Liver (tissue), 9 donors: ENCODE results near the gene ALDH1A2. TPM values are rescaled to one million over a fixed set of nuclear protein-coding genes. Genes with fewer than 3 reads are reported as not detected.

Experiments used
- DNase-seq: peaks from one replicate; pipeline ENCODE4 v3.0.0-alpha.2; 2017; ENCODE audit warnings: low spot score
- H3K27ac ChIP-seq, 2 donors: one replicate each; pipeline ENCODE4 v1.7.0; 2013; ENCODE audit warnings: inconsistent platforms in 2 of 2, low read length in 2 of 2, control low read depth in 1 of 2, low read depth in 1 of 2, mild to moderate bottlenecking in 1 of 2
- H3K27me3 ChIP-seq, 4 donors: one replicate each; pipeline versions ENCODE4 v1.6.1 to v1.7.0; 2013; ENCODE audit warnings: low read length in 3 of 4, inconsistent platforms in 1 of 4, mild to moderate bottlenecking in 1 of 4, moderate library complexity in 1 of 4; ENCODE audit not compliant: control insufficient read depth in 4 of 4, insufficient read depth in 4 of 4
- H3K36me3 ChIP-seq, 4 donors: one replicate each; pipeline versions ENCODE4 v1.6.1 to v1.7.0; 2013; ENCODE audit warnings: low read length in 3 of 4, mild to moderate bottlenecking in 3 of 4, low read depth in 1 of 4, moderate library complexity in 1 of 4; ENCODE audit not compliant: control insufficient read depth in 4 of 4, insufficient read depth in 3 of 4
- H3K4me1 ChIP-seq, 4 donors: one replicate each; pipeline versions ENCODE4 v1.6.1 to v1.7.0; 2013; ENCODE audit warnings: low read length in 3 of 4, mild to moderate bottlenecking in 3 of 4, moderate library complexity in 1 of 4; ENCODE audit not compliant: control insufficient read depth in 4 of 4, insufficient read depth in 4 of 4
- H3K4me3 ChIP-seq, 3 donors: one replicate each; pipeline versions ENCODE4 v1.6.1 to v1.7.0; 2013; ENCODE audit warnings: low read length in 3 of 3, control low read depth in 1 of 3, low read depth in 1 of 3, mild to moderate bottlenecking in 1 of 3
- H3K9ac ChIP-seq, 2 donors: one replicate each; pipeline ENCODE4 v1.7.0; 2013; ENCODE audit warnings: low read length in 2 of 2, mild to moderate bottlenecking in 2 of 2, moderate library complexity in 2 of 2, control low read depth in 1 of 2, low read depth in 1 of 2
- H3K9me3 ChIP-seq, 4 donors: one replicate each; pipeline versions ENCODE4 v1.6.1 to v1.7.0; 2013; ENCODE audit warnings: low read length in 3 of 4; ENCODE audit not compliant: control insufficient read depth in 4 of 4
- EGR1 ChIP-seq, 2 donors: IDR thresholded peaks; 2 replicates each; pipeline ENCODE4 v1.6.1; 2016 to 2018; ENCODE audit warnings: antibody characterized with exemption in 2 of 2, low read depth in 2 of 2
- FOXA1 ChIP-seq: IDR thresholded peaks from 2 replicates; pipeline ENCODE4 v1.6.1; 2016; ENCODE audit warnings: antibody characterized with exemption
- FOXA2 ChIP-seq: IDR thresholded peaks from 2 replicates; pipeline ENCODE4 v1.6.1; 2016; ENCODE audit warnings: antibody characterized with exemption
- HNF4A ChIP-seq, 2 donors: conservative IDR thresholded peaks; 2 replicates each; pipeline ENCODE4 v1.6.1; 2016; ENCODE audit warnings: antibody characterized with exemption in 2 of 2, mild to moderate bottlenecking in 2 of 2
- HNF4G ChIP-seq: IDR thresholded peaks from 2 replicates; pipeline ENCODE4 v1.6.1; 2016; ENCODE audit warnings: antibody characterized with exemption
- JUND ChIP-seq, 2 donors: IDR thresholded peaks; 2 replicates each; pipeline ENCODE4 v1.6.1; 2016; ENCODE audit warnings: antibody characterized with exemption in 2 of 2
- NR2F2 ChIP-seq: IDR thresholded peaks from 2 replicates; pipeline ENCODE4 v1.6.1; 2016; ENCODE audit warnings: antibody characterized with exemption
- RAD21 ChIP-seq, 2 donors: IDR thresholded peaks; 2 replicates each; pipeline ENCODE4 v1.6.1; 2016; ENCODE audit warnings: antibody characterized with exemption in 2 of 2, mild to moderate bottlenecking in 2 of 2
- RXRA ChIP-seq, 2 donors: IDR thresholded peaks; 2 replicates each; pipeline ENCODE4 v1.6.1; 2017 to 2018; ENCODE audit warnings: antibody characterized with exemption in 2 of 2, mild to moderate bottlenecking in 1 of 2
- SP1 ChIP-seq: IDR thresholded peaks from 2 replicates; pipeline ENCODE4 v1.6.1; 2018; ENCODE audit warnings: antibody characterized with exemption, mild to moderate bottlenecking
- TAF1 ChIP-seq: conservative IDR thresholded peaks from 2 replicates; pipeline ENCODE4 v1.6.1; 2016; ENCODE audit warnings: antibody characterized with exemption, mild to moderate bottlenecking
- YY1 ChIP-seq: IDR thresholded peaks from 2 replicates; pipeline ENCODE4 v1.6.1; 2016; ENCODE audit warnings: antibody characterized with exemption, mild to moderate bottlenecking
- WGBS: extraction: QIAGEN DNeasy Blood & Tissue Kit; methylation state at CpG from one replicate; pipeline ENCODE4 v1.1.7; 2013; 5-methylcytosine and 5-hydroxymethylcytosine counted together
- polyA plus RNA-seq, 2 donors: library from polyadenylated mRNA; stranded (reverse) in 1 of 2; unstranded in 1 of 2; fragments of 200-250 nt in 1 of 2; fragments of >200 nt in 1 of 2; fragmentation: Nextera tagmentation in 1 of 2; extraction: Ambion mirVana in 1 of 2; gene quantifications; one replicate each; pipeline versions ENCODE4 v1.2.1 to v1.2.3, GENCODE V29; 2013 to 2015
- total RNA-seq, 2 donors: library from RNA; depleted of rRNA; stranded (reverse); fragments of >200 nt; gene quantifications; one replicate each; pipeline ENCODE4 v1.2.3, GENCODE V29; 2014
- TF ChIP-seq, protein P1 (sequence below): IDR thresholded peaks from 2 replicates; pipeline ENCODE4 v1.6.1; 2016; ENCODE audit warnings: antibody characterized with exemption
- TF ChIP-seq, protein P2 (sequence below): IDR thresholded peaks from 2 replicates; pipeline ENCODE4 v1.6.1; 2016; ENCODE audit warnings: antibody characterized with exemption, mild to moderate bottlenecking
- TF ChIP-seq, protein P3 (sequence below): IDR thresholded peaks from 2 replicates; pipeline ENCODE4 v1.6.1; 2016; ENCODE audit warnings: antibody characterized with exemption
- TF ChIP-seq, protein P4 (sequence below): IDR thresholded peaks from 2 replicates; pipeline ENCODE4 v1.6.1; 2016; ENCODE audit warnings: antibody characterized with exemption
- TF ChIP-seq, protein P5 (sequence below): fragments of 150-350 bp; IDR thresholded peaks from 2 replicates; pipeline ENCODE4 v1.5.1; 2017; ENCODE audit warnings: improper control_type of control experiment, low read depth, low read length; ENCODE audit not compliant: missing input control
- donor health status: healthy.
- donor health status: healthy.
- donor health status: healthy.
- donor health status: healthy.
- donor health status: healthy.

Gene ALDH1A2
- total and polyA plus RNA-seq, 4 donors = 1.2 to 22.7 (median 14.0) TPM

DNA sequence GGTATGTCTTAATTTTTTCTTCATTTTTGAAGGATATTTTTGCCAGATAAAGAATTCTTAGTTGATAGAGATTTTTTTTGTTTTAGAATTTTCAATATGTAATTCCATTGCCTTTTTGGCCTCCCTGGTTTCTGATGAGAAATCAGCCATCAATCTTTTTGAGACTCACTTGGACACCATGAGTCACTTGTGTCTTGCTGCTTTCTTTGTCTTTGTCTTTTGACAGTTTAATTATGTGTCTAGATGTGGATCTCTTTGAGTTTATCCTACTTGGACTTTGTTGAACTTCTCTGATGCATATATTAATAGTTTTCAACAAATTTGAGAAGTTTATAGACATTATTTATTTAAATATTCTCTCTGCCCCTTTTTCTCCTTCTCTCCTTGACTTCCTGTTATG lies 38.0 kb upstream of the ALDH1A2 start:
- H3K4me1 ChIP-seq = no peaks in the 10 kb centered on the region
- TF ChIP-seq, protein P1, sequence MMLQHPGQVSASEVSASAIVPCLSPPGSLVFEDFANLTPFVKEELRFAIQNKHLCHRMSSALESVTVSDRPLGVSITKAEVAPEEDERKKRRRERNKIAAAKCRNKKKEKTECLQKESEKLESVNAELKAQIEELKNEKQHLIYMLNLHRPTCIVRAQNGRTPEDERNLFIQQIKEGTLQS = no peak
- TF ChIP-seq NR2F2 (no peak), HNF4A (conservative IDR thresholded peaks at IDR 0.05) (no peak), EGR1 (IDR thresholded peaks at IDR 0.05; ENCODE audit: low read depth in 2 of 2) (no peak)

DNA sequence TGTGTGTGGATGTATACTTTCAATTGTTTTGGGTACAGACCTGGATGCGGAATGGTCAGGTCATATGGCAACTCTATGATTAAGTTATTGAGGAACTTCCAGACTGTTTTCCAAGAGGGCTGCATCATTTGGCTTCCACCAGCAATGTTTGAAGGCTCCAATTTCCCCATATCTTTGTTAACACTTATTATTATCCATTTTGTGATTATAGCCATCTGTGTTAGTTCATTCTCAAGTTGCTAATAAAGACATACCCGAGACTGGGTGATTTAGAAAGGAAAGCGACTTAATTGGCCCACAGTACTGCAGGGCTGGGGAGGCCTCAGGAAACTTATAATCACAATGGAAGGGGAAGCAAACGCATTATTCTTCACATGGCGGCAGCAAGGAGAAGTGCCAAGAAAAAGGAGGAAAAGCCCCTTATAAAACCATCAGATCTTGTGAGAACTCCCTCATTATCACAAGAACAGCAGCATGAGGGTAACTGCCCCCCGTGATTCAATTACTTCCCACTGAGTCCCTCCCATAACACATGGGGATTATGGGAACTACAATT lies 31.1 kb upstream of the ALDH1A2 start:
- Histone ChIP-seq H3K27me3 (no peaks in the 10 kb centered on the region), H3K4me1 (peaks cover 5 to 16% (median 12%) of the 10 kb centered on the region in 4 donors)
- no peak for TF ChIP-seq FOXA1
- TF ChIP-seq HNF4A (conservative IDR thresholded peaks at IDR 0.05) = no peak
- TF ChIP-seq, protein P2, sequence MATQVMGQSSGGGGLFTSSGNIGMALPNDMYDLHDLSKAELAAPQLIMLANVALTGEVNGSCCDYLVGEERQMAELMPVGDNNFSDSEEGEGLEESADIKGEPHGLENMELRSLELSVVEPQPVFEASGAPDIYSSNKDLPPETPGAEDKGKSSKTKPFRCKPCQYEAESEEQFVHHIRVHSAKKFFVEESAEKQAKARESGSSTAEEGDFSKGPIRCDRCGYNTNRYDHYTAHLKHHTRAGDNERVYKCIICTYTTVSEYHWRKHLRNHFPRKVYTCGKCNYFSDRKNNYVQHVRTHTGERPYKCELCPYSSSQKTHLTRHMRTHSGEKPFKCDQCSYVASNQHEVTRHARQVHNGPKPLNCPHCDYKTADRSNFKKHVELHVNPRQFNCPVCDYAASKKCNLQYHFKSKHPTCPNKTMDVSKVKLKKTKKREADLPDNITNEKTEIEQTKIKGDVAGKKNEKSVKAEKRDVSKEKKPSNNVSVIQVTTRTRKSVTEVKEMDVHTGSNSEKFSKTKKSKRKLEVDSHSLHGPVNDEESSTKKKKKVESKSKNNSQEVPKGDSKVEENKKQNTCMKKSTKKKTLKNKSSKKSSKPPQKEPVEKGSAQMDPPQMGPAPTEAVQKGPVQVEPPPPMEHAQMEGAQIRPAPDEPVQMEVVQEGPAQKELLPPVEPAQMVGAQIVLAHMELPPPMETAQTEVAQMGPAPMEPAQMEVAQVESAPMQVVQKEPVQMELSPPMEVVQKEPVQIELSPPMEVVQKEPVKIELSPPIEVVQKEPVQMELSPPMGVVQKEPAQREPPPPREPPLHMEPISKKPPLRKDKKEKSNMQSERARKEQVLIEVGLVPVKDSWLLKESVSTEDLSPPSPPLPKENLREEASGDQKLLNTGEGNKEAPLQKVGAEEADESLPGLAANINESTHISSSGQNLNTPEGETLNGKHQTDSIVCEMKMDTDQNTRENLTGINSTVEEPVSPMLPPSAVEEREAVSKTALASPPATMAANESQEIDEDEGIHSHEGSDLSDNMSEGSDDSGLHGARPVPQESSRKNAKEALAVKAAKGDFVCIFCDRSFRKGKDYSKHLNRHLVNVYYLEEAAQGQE = no peak
- no peak for TF ChIP-seq HNF4G
- no peak for TF ChIP-seq RXRA (IDR thresholded peaks at IDR 0.05)
- TF ChIP-seq SP1 = no peak
- TF ChIP-seq, protein P1 = no peak
- TF ChIP-seq, protein P3, sequence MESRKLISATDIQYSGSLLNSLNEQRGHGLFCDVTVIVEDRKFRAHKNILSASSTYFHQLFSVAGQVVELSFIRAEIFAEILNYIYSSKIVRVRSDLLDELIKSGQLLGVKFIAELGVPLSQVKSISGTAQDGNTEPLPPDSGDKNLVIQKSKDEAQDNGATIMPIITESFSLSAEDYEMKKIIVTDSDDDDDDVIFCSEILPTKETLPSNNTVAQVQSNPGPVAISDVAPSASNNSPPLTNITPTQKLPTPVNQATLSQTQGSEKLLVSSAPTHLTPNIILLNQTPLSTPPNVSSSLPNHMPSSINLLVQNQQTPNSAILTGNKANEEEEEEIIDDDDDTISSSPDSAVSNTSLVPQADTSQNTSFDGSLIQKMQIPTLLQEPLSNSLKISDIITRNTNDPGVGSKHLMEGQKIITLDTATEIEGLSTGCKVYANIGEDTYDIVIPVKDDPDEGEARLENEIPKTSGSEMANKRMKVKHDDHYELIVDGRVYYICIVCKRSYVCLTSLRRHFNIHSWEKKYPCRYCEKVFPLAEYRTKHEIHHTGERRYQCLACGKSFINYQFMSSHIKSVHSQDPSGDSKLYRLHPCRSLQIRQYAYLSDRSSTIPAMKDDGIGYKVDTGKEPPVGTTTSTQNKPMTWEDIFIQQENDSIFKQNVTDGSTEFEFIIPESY = no peak
- TF ChIP-seq TAF1 = no peak
- TF ChIP-seq NR2F2 = no peak
- no peak for TF ChIP-seq EGR1 (IDR thresholded peaks at IDR 0.05; ENCODE audit: low read depth in 2 of 2)
- TF ChIP-seq YY1 = no peak
- no peak for TF ChIP-seq RAD21 (IDR thresholded peaks at IDR 0.05)
- no peak for TF ChIP-seq JUND (IDR thresholded peaks at IDR 0.05)
- TF ChIP-seq FOXA2 = no peak
- TF ChIP-seq, protein P4, sequence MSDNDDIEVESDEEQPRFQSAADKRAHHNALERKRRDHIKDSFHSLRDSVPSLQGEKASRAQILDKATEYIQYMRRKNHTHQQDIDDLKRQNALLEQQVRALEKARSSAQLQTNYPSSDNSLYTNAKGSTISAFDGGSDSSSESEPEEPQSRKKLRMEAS = no peak
- TF ChIP-seq, protein P5, sequence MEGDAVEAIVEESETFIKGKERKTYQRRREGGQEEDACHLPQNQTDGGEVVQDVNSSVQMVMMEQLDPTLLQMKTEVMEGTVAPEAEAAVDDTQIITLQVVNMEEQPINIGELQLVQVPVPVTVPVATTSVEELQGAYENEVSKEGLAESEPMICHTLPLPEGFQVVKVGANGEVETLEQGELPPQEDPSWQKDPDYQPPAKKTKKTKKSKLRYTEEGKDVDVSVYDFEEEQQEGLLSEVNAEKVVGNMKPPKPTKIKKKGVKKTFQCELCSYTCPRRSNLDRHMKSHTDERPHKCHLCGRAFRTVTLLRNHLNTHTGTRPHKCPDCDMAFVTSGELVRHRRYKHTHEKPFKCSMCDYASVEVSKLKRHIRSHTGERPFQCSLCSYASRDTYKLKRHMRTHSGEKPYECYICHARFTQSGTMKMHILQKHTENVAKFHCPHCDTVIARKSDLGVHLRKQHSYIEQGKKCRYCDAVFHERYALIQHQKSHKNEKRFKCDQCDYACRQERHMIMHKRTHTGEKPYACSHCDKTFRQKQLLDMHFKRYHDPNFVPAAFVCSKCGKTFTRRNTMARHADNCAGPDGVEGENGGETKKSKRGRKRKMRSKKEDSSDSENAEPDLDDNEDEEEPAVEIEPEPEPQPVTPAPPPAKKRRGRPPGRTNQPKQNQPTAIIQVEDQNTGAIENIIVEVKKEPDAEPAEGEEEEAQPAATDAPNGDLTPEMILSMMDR = no peak

More for the DNA sequence above, 38.0 kb upstream of the ALDH1A2 start:
- H3K27ac ChIP-seq = no peak overlapping the region
- H3K27me3 ChIP-seq = no peaks in the 10 kb centered on the region
- no peak overlapping the region for H3K4me3 ChIP-seq
- DNase-seq = no peak
- H3K36me3 ChIP-seq = no peaks in the 10 kb centered on the region
- H3K9me3 ChIP-seq = no peaks in the 10 kb centered on the region
- H3K9ac ChIP-seq = no peak overlapping the region

More for the DNA sequence above, 31.1 kb upstream of the ALDH1A2 start:
- Histone ChIP-seq H3K9ac (no peak overlapping the region), H3K36me3 (no peaks in the 10 kb centered on the region), H3K27ac (no peak overlapping the region), H3K9me3 (no peaks in the 10 kb centered on the region), H3K4me3 (no peak overlapping the region)
- 93% methylated on average over 6 of the region's 6 CpGs for WGBS
- DNase-seq = no peak
